Mononuclear cell (primary cell): ENCODE data around the gene NIPSNAP2. TPM values are rescaled to one million over a fixed set of nuclear protein-coding genes. Genes with fewer than 3 reads are reported as not detected.
"Not testable (repeated sequence)": the region's sequence is repeated elsewhere in the genome, so short reads cannot be mapped to it uniquely, and the experiment has no call there.

Experiments
- H3K27me3 ChIP-seq: 2 replicates; pipeline ENCODE4 v1.6.0; 2011; ENCODE audit warnings: low read length, control low read depth; ENCODE audit not compliant: insufficient read depth
- H3K4me1 ChIP-seq: 2 replicates; pipeline ENCODE4 v1.5.1; 2011; ENCODE audit warnings: mild to moderate bottlenecking, low read length, control low read depth; ENCODE audit not compliant: insufficient read depth
- H3K4me3 ChIP-seq: 2 replicates; pipeline ENCODE4 v1.5.1; 2011; ENCODE audit warnings: mild to moderate bottlenecking, low read length, moderate library complexity
- H3K9me3 ChIP-seq: 2 replicates; pipeline ENCODE4 v1.5.1; 2011; ENCODE audit warnings: low read depth, mild to moderate bottlenecking, control low read depth, low read length
- total RNA-seq: library from RNA; depleted of rRNA; stranded (reverse); fragments of >200 nt; gene quantifications from one replicate; pipeline ENCODE4 v1.2.3, GENCODE V29; 2012

The NIPSNAP2 gene
- total RNA-seq, 1 donor, result 67.2 TPM

GRCh38 chr7:56009695-56010094 is 45.3 kb downstream of the NIPSNAP2 start:
- H3K9me3 ChIP-seq, result no peaks in the 10 kb centered on the region
- no peak overlapping the region for H3K4me3 ChIP-seq
- H3K4me1 ChIP-seq, result no peaks in the 10 kb centered on the region
- no peaks in the 10 kb centered on the region for H3K27me3 ChIP-seq

- not testable (repeated sequence) for H3K4me1 ChIP-seq, H3K27me3 ChIP-seq, H3K4me3 ChIP-seq, H3K9me3 ChIP-seq
These were observed 52.6 kb downstream of the NIPSNAP2 start for GRCh38 chr7:56017015-56017414.

DNA sequence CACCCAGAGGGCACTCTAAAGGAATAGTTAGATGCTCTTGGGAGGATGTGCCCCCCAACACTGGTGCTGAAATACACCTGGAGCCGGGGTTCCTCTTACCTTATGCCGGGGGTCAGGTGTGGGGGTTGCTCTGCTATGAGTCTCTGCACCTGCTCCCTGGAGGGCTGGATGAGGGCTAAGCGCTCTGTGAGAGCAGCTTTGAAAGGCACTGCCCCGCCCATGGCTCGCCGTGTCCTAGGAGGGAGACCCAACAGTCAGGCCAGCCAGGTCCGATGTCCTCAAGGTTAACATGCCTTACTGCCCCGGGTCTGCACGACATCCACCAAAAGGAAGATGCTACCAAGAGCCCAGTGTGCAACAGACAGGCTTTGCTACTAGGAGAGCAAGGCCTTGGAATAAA is 55.1 kb downstream of the NIPSNAP2 start:
- Histone ChIP-seq H3K27me3 (no peaks in the 10 kb centered on the region), H3K4me1 (no peaks in the 10 kb centered on the region), H3K9me3 (no peaks in the 10 kb centered on the region), H3K4me3 (no peak overlapping the region)

GRCh38 chr7:56023500-56023899 is 59.1 kb downstream of the NIPSNAP2 start:
- Histone ChIP-seq H3K9me3 (no peaks in the 10 kb centered on the region), H3K4me3 (no peak overlapping the region), H3K27me3 (no peaks in the 10 kb centered on the region), H3K4me1 (no peaks in the 10 kb centered on the region)

DNA sequence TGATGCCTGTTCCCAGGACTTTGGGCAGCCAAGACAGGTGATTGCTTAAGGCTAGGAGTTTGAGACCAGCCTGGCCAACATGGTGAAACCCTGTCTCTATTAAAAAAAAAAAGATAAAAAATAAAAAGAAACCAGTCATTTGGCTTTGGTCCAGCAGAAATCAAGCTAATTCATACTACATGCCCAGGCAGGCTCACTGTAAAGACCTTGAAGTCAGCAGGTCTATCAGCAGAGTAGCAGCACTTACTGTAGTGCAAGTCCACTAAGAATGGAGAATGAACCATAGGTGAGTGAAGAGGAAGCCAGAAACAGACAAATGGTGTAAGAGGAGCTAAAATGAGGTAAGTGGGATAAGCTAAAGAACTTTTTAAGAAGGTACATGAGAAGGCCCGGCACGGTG is 62.2 kb downstream of the NIPSNAP2 start:
- Histone ChIP-seq H3K4me1 (no peaks in the 10 kb centered on the region), H3K27me3 (no peaks in the 10 kb centered on the region), H3K9me3 (no peaks in the 10 kb centered on the region), H3K4me3 (no peak overlapping the region)

DNA sequence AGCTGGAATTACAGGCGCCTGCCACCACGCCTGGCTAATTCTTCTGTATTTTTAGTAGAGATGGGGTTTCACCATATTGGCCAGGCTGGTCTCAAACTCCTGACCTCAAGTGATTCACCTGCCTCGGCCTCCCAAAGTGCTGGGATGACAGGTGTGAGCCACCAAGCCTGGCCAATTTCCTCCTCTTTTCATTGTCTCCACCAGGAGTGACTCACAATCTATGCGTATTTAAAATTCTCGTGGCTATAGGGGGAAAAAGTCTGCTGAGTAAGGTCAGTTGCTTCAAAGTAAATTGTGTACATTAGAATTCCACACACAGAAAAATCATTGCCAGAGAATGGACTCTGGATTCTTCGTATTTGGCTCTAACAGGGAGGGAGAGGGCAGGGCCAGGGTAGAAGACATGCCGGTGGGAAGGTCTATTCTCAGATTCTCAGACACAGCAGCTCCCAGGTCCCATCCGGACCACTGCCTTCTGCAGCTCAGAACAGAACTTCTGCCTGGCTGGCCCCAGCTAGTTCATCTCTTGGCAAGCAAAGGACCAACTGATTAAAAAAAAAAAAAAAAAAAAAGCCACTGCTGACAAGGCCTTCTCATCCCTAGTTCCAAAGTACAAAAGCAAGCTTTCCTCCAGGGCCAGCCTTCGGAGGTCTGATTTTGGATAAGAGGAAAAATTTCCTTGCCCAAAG is 64.7 kb downstream of the NIPSNAP2 start:
- no peak overlapping the region for H3K4me3 ChIP-seq
- no peaks in the 10 kb centered on the region for H3K27me3 ChIP-seq
- H3K4me1 ChIP-seq, result peaks cover 5% of the 10 kb centered on the region
- no peaks in the 10 kb centered on the region for H3K9me3 ChIP-seq

DNA sequence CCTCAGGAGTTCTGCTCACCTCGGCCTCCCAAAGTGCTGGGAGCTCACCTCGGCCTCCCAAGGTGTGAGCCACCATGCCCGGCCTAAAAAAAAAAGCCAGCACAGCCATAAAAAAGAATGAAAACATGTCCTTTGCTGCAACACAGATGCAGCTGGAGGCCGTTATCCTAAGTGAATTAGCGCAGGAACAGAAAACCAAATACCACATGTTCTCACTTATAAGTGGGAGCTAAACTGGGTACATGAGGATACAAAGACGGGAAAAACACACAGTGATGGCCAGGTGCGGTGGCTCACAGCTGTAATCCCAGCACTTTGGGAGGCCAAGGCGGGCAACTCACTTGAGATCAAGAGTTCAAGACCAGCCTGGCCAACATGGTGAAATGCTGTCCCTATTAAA is 66.0 kb downstream of the NIPSNAP2 start:
- no peaks in the 10 kb centered on the region for H3K27me3 ChIP-seq
- H3K4me3 ChIP-seq, result no peak overlapping the region
- no peaks in the 10 kb centered on the region for H3K9me3 ChIP-seq
- H3K4me1 ChIP-seq, result peaks cover 5% of the 10 kb centered on the region

- not testable (repeated sequence) for H3K9me3 ChIP-seq, H3K4me3 ChIP-seq, H3K4me1 ChIP-seq, H3K27me3 ChIP-seq
These were observed 67.2 kb downstream of the NIPSNAP2 start for GRCh38 chr7:56031556-56031955.

GRCh38 chr7:56032578-56032977 is 68.2 kb downstream of the NIPSNAP2 start:
- not testable (repeated sequence) for H3K9me3 ChIP-seq, H3K4me1 ChIP-seq, H3K4me3 ChIP-seq, H3K27me3 ChIP-seq

- Histone ChIP-seq H3K27me3 (no peaks in the 10 kb centered on the region), H3K4me3 (peak overlapping the region; percentile 49), H3K4me1 (peaks cover 5% of the 10 kb centered on the region), H3K9me3 (no peaks in the 10 kb centered on the region)
These were observed 69.5 kb downstream of the NIPSNAP2 start for GRCh38 chr7:56033671-56034432.

DNA sequence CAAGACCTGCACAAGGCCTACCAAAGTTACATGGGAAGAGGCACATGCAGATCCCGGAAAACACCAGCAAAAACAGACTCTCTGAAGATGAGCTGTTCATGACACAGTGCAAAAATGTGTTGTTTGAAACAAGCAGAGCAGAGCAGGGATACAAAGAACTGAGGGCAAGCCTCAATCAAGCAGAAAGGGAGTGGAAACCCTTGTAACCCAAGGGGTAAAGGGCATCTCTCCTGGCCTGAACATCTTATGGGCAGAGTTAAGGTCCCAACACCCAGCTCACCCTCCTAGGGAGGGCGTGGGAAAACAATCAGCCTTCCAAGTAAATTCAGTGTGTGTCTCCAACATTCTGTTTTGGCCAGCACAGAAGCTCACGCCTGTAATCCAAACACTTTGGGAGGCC is 76.3 kb downstream of the NIPSNAP2 start:
- H3K4me3 ChIP-seq, result no peak overlapping the region
- H3K27me3 ChIP-seq, result no peaks in the 10 kb centered on the region
- H3K4me1 ChIP-seq, result no peaks in the 10 kb centered on the region
- no peaks in the 10 kb centered on the region for H3K9me3 ChIP-seq

- not testable (repeated sequence) for H3K9me3 ChIP-seq, H3K4me3 ChIP-seq, H3K4me1 ChIP-seq, H3K27me3 ChIP-seq
These were observed 81.4 kb downstream of the NIPSNAP2 start for GRCh38 chr7:56045758-56046157.

DNA sequence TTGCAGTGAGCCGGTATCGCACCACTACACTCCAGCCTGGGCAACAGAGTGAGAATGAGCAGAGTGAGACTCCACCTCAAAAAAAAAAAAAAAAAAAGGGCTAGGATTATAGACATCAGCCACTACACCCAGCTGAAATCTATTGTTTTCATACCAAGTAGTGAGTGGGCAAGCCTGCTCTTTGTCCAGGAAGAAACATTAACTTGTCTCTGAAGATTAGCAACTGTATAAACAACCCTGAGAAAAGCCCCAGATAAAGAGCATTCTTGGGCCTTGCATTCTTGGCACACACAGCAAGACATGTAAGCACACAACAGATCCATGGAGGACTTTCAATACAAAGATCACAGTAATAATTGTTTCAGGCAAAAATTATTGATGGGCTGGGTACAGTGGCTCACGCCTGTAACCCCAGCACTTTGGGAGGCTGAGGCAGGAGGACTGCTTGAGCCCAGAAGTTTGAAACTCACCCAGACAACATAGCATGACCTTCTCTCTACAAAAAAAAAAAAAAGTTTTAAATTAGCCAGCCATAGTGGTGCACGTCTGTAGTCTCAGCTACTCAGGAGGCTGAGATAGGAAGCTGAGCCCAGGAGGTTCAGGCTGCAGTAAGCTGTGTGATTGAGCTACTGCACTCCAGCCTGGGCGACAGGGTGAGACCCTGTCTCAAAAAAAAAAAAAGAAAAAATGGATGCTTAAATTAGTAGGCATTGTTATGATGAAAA is 82.5 kb downstream of the NIPSNAP2 start:
- no peaks in the 10 kb centered on the region for H3K9me3 ChIP-seq
- H3K4me3 ChIP-seq, result no peak overlapping the region
- H3K4me1 ChIP-seq, result peaks cover 11% of the 10 kb centered on the region
- no peaks in the 10 kb centered on the region for H3K27me3 ChIP-seq

- not testable (repeated sequence) for H3K27me3 ChIP-seq, H3K9me3 ChIP-seq, H3K4me3 ChIP-seq
- H3K4me1 ChIP-seq, result peaks cover 17% of the 10 kb centered on the region
These were observed 83.2 kb downstream of the NIPSNAP2 start for GRCh38 chr7:56047446-56048116.

GRCh38 chr7:56048245-56048644 is 83.9 kb downstream of the NIPSNAP2 start:
- H3K9me3 ChIP-seq, result no peaks in the 10 kb centered on the region

More at GRCh38 chr7:56048245-56048644, 83.9 kb downstream of the NIPSNAP2 start:
- Histone ChIP-seq H3K4me3 (no peak overlapping the region), H3K27me3 (no peaks in the 10 kb centered on the region), H3K4me1 (peaks cover 23% of the 10 kb centered on the region)
